Thyroid gland (tissue), 4 donors: ENCODE data around the gene EML5.

ENCODE experiments used
- POLR2A ChIP-seq, 2 donors: fragments of 450-650 bp; IDR thresholded peaks; one replicate each; pipeline ENCODE4 v1.6.1; 2017; ENCODE audit warnings: antibody characterized with exemption in 2 of 2, mild to moderate bottlenecking in 2 of 2, moderate library complexity in 1 of 2
- TF ChIP-seq, protein P1 (sequence below), 6 experiments: fragments of 200-600 bp in 3 of 6; fragments of 450-650 bp in 3 of 6; sonication (generic) in 3 of 6; IDR thresholded peaks; one replicate each; pipeline ENCODE4 v1.5.1; 2016 to 2019; ENCODE audit warnings: antibody characterized with exemption in 6 of 6, mild to moderate bottlenecking in 2 of 6, inconsistent platforms in 1 of 6, moderate library complexity in 1 of 6

DNA sequence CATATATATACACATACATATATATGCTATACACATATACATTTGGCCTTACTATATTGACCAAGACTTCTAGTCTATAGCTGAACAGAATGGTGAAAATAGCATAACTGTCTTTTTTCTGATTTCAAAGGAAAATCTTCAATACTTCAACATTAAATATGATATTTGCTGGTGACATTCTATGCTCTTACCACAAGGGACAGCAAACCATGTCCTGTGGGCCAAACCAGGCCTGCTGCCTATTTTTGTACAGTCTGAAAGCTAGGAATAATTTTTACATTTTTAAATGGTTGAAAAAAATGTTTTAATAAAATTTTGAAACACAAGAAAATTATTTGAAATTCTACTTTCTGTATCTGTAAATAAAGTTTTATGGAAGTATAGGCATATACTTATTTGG is 63.6 kb downstream of the EML5 start:
- TF ChIP-seq, protein P1, sequence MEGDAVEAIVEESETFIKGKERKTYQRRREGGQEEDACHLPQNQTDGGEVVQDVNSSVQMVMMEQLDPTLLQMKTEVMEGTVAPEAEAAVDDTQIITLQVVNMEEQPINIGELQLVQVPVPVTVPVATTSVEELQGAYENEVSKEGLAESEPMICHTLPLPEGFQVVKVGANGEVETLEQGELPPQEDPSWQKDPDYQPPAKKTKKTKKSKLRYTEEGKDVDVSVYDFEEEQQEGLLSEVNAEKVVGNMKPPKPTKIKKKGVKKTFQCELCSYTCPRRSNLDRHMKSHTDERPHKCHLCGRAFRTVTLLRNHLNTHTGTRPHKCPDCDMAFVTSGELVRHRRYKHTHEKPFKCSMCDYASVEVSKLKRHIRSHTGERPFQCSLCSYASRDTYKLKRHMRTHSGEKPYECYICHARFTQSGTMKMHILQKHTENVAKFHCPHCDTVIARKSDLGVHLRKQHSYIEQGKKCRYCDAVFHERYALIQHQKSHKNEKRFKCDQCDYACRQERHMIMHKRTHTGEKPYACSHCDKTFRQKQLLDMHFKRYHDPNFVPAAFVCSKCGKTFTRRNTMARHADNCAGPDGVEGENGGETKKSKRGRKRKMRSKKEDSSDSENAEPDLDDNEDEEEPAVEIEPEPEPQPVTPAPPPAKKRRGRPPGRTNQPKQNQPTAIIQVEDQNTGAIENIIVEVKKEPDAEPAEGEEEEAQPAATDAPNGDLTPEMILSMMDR (IDR thresholded peaks at IDR 0.05) = peak in 1 of 6 experiments; percentile 31
- TF ChIP-seq POLR2A (IDR thresholded peaks at IDR 0.05) = no peak
